Measurements from ENCODE around the gene HPN.

HPN gene

DNA sequence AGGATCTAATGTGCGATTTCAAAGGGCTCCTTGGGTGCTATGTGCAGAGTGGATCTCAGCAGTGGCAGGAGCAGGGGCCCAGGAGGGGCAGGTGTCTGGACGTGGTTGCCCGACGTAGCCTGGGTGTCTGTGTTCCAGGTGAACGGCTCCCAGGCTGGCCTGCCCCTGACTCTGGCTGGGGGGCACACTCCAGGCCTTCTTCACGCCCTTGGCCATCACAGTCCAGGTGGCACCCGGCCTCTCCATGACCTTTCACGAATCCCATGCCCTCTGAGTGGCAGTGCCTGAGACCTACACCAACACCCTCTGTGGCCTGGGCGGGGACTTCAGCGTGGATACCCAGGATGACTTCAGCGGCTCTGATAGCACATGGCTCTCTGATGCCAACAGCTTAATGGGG lies 62.8 kb downstream of the HPN start:
- H3K4me2 ChIP-seq (ENCODE audit: low read length): no peak overlapping the region
- TF ChIP-seq, protein P1, sequence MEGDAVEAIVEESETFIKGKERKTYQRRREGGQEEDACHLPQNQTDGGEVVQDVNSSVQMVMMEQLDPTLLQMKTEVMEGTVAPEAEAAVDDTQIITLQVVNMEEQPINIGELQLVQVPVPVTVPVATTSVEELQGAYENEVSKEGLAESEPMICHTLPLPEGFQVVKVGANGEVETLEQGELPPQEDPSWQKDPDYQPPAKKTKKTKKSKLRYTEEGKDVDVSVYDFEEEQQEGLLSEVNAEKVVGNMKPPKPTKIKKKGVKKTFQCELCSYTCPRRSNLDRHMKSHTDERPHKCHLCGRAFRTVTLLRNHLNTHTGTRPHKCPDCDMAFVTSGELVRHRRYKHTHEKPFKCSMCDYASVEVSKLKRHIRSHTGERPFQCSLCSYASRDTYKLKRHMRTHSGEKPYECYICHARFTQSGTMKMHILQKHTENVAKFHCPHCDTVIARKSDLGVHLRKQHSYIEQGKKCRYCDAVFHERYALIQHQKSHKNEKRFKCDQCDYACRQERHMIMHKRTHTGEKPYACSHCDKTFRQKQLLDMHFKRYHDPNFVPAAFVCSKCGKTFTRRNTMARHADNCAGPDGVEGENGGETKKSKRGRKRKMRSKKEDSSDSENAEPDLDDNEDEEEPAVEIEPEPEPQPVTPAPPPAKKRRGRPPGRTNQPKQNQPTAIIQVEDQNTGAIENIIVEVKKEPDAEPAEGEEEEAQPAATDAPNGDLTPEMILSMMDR (IDR thresholded peaks at IDR 0.05; ENCODE audit: low read depth, low read length, poor library complexity, severe bottlenecking): no peak
- no peak for TF ChIP-seq EZH2phosphoT487 (IDR thresholded peaks at IDR 0.05; ENCODE audit: borderline replicate concordance, low read length)
- no peaks in the 10 kb centered on the region for H3K4me1 ChIP-seq (ENCODE audit: control insufficient read depth, low read length)
- no peak overlapping the region for H3K27ac ChIP-seq (ENCODE audit: low read depth, low read length)
- no peak overlapping the region for H3K4me3 ChIP-seq (ENCODE audit: low read length)
- H3K27me3 ChIP-seq (ENCODE audit: control insufficient read depth, low read length): no peaks in the 10 kb centered on the region
- no peaks in the 10 kb centered on the region for H4K20me1 ChIP-seq (ENCODE audit: control insufficient read depth, insufficient read depth, low read depth, low read length)
- H3K79me2 ChIP-seq (ENCODE audit: control insufficient read depth, low read length): no peaks in the 10 kb centered on the region
- H3K36me3 ChIP-seq (ENCODE audit: control insufficient read depth, low read length): no peaks in the 10 kb centered on the region
- peaks cover 8% of the 10 kb centered on the region; the same call in 1 of the 2 replicates for H3K9me3 ChIP-seq (ENCODE audit: control insufficient read depth, insufficient read depth, low read length)
- peaks cover 4% of the 10 kb centered on the region for H3F3A ChIP-seq (ENCODE audit: control insufficient read depth, insufficient read depth)
- H3K9me2 ChIP-seq (replicated peaks; ENCODE audit: control insufficient read depth, low read length): no peaks in the 10 kb centered on the region

DNA sequence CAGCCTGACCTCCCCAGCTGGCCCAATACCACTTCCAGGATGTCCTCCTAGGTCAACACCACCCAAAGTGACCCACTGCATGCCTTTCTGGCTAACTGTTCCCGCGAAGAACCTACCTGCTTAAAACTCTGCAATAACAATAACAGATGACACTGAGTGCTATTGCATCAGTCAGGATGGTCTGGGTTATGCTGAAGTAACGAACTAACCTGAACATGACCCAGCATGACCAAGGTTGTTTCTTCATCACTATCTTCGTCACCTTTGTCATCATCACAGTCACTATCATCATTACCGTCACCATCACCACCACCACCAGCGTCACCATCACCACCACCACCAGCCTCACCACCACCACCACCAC lies 63.5 kb downstream of the HPN start:
- TF ChIP-seq, protein P1 (IDR thresholded peaks at IDR 0.05; ENCODE audit: low read depth, low read length, poor library complexity, severe bottlenecking): no peak
- no peak for TF ChIP-seq EZH2phosphoT487 (IDR thresholded peaks at IDR 0.05; ENCODE audit: borderline replicate concordance, low read length)
- no peaks in the 10 kb centered on the region for H3K27me3 ChIP-seq (ENCODE audit: control insufficient read depth, low read length)
- no peak overlapping the region for H3K4me3 ChIP-seq (ENCODE audit: low read length)
- H3K79me2 ChIP-seq (ENCODE audit: control insufficient read depth, low read length): no peaks in the 10 kb centered on the region
- H3K9me2 ChIP-seq (replicated peaks; ENCODE audit: control insufficient read depth, low read length): no peaks in the 10 kb centered on the region
- H3K4me2 ChIP-seq (ENCODE audit: low read length): no peak overlapping the region
- H3K9me3 ChIP-seq (ENCODE audit: control insufficient read depth, insufficient read depth, low read length): peaks cover 8% of the 10 kb centered on the region; the same call in 1 of the 2 replicates
- no peaks in the 10 kb centered on the region for H4K20me1 ChIP-seq (ENCODE audit: control insufficient read depth, insufficient read depth, low read depth, low read length)
- H3K36me3 ChIP-seq (ENCODE audit: control insufficient read depth, low read length): no peaks in the 10 kb centered on the region
- H3K27ac ChIP-seq (ENCODE audit: low read depth, low read length): no peak overlapping the region
- H3K4me1 ChIP-seq (ENCODE audit: control insufficient read depth, low read length): no peaks in the 10 kb centered on the region
- peaks cover 4% of the 10 kb centered on the region for H3F3A ChIP-seq (ENCODE audit: control insufficient read depth, insufficient read depth)

DNA sequence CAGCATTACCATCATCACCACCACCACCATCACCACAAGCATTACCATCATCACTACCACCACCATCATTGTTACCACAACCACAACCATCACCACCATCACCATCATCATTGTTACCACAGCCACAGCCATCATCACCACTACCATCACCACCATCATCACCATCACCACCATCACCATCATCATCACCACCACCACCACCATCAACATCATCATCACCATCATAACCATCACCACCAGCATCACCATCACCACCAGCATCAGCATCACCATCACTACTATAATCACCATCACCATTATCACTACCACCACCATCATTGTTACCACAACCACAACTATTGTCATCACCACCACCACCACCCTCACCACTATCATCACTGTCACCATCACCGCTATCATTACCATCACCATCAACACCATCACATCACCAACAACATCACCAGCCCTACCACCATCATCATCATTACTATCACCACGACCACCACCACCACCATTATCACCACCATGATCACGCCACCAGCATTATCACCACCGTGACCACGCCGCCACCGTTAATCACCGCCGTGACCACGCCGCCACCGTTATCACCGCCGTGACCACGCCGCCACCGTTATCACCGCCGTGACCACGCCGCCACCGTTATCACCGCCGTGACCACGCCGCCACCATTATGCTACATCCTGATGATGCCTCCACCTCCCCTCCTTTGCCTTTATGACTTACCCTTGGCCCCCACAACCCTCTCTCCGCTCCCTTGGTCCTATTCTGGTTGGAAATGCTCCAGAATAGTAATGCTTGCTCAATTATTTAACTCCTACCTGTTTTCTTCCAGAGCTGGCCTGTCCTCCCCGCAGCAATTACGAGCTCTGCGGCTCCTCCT lies 64.1 kb downstream of the HPN start:
- Histone ChIP-seq H3K27ac (ENCODE audit: low read depth, low read length) (no peak overlapping the region), H3K4me3 (ENCODE audit: low read length) (no peak overlapping the region), H3K27me3 (ENCODE audit: control insufficient read depth, low read length) (no peaks in the 10 kb centered on the region), H3K4me1 (ENCODE audit: control insufficient read depth, low read length) (no peaks in the 10 kb centered on the region), H3F3A (ENCODE audit: control insufficient read depth, insufficient read depth) (peaks cover 4% of the 10 kb centered on the region), H4K20me1 (ENCODE audit: control insufficient read depth, insufficient read depth, low read depth, low read length) (no peaks in the 10 kb centered on the region), H3K36me3 (ENCODE audit: control insufficient read depth, low read length) (no peaks in the 10 kb centered on the region), H3K9me3 (ENCODE audit: control insufficient read depth, insufficient read depth, low read length) (peaks cover 8% of the 10 kb centered on the region; the same call in 1 of the 2 replicates), H3K9me2 (replicated peaks; ENCODE audit: control insufficient read depth, low read length) (no peaks in the 10 kb centered on the region), H3K79me2 (ENCODE audit: control insufficient read depth, low read length) (no peaks in the 10 kb centered on the region), H3K4me2 (ENCODE audit: low read length) (no peak overlapping the region)
- TF ChIP-seq, protein P1 (IDR thresholded peaks at IDR 0.05; ENCODE audit: low read depth, low read length, poor library complexity, severe bottlenecking): no peak
- TF ChIP-seq EZH2phosphoT487 (IDR thresholded peaks at IDR 0.05; ENCODE audit: borderline replicate concordance, low read length): no peak

Data from DOHH2 (cell line).